ENCODE data around the gene MAP3K10.

Gene MAP3K10

GRCh38 chr19:40205760-40206159 lies 14.5 kb downstream of the MAP3K10 start:
- no peak overlapping the region for H3K4me3 ChIP-seq (ENCODE audit: low read depth, low read length)
- no peak for DNase-seq (ENCODE audit: low read depth, low spot score)
- TF ChIP-seq, protein P1, sequence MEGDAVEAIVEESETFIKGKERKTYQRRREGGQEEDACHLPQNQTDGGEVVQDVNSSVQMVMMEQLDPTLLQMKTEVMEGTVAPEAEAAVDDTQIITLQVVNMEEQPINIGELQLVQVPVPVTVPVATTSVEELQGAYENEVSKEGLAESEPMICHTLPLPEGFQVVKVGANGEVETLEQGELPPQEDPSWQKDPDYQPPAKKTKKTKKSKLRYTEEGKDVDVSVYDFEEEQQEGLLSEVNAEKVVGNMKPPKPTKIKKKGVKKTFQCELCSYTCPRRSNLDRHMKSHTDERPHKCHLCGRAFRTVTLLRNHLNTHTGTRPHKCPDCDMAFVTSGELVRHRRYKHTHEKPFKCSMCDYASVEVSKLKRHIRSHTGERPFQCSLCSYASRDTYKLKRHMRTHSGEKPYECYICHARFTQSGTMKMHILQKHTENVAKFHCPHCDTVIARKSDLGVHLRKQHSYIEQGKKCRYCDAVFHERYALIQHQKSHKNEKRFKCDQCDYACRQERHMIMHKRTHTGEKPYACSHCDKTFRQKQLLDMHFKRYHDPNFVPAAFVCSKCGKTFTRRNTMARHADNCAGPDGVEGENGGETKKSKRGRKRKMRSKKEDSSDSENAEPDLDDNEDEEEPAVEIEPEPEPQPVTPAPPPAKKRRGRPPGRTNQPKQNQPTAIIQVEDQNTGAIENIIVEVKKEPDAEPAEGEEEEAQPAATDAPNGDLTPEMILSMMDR (IDR thresholded peaks at IDR 0.05; ENCODE audit: insufficient read depth, low read length, missing control alignments), result no peak
- CTCF ChIA-PET, result interaction anchor here (1.1 to 1.2 kb wide), 4 partner anchors 10 to 65 kb away, joined by 3 to 4 read pairs (median 3); no protein-coding TSS in a partner anchor
- POLR2A ChIA-PET, result no interaction called here

GRCh38 chr19:40208602-40209001 lies 17.4 kb downstream of the MAP3K10 start:
- H3K4me3 ChIP-seq (ENCODE audit: low read depth, low read length), result no peak overlapping the region
- TF ChIP-seq, protein P1 (IDR thresholded peaks at IDR 0.05; ENCODE audit: insufficient read depth, low read length, missing control alignments), result no peak
- ChIA-PET POLR2A (no interaction called here), CTCF (interaction anchor here (0.9 to 2.5 kb wide), 4 partner anchors 10 to 69 kb away, joined by 4 to 5 read pairs (median 4); no protein-coding TSS in a partner anchor)
- DNase-seq (ENCODE audit: low read depth, low spot score), result no peak

GRCh38 chr19:40210889-40211288 lies 19.7 kb downstream of the MAP3K10 start:
- ChIA-PET POLR2A (no interaction called here), CTCF (interaction anchor here (1.8 kb wide), 1 partner anchor 10 kb away, joined by 10 read pairs; no protein-coding TSS in a partner anchor)
- TF ChIP-seq, protein P1 (IDR thresholded peaks at IDR 0.05; ENCODE audit: insufficient read depth, low read length, missing control alignments), result no peak

GRCh38 chr19:40213251-40213829 lies 22.1 kb downstream of the MAP3K10 start:
- H3K4me3 ChIP-seq (ENCODE audit: low read depth, low read length), result no peak overlapping the region
- DNase-seq (ENCODE audit: low read depth, low spot score), result no peak
- TF ChIP-seq, protein P1 (IDR thresholded peaks at IDR 0.05; ENCODE audit: insufficient read depth, low read length, missing control alignments), result no peak
- CTCF ChIA-PET, result no interaction called here
- POLR2A ChIA-PET, result no interaction called here

More at GRCh38 chr19:40210889-40211288, 19.7 kb downstream of the MAP3K10 start:
- H3K4me3 ChIP-seq (ENCODE audit: low read depth, low read length), result no peak overlapping the region
- no peak for DNase-seq (ENCODE audit: low read depth, low spot score)

- ChIA-PET CTCF (interaction anchor here (1.6 kb wide), 1 partner anchor 74 kb away, joined by 5 read pairs; no protein-coding TSS in a partner anchor), POLR2A (no interaction called here)
- DNase-seq (ENCODE audit: low read depth, low spot score), result no peak
Measured at GRCh38 chr19:40213882-40214570, 22.8 kb downstream of the MAP3K10 start.

DNA sequence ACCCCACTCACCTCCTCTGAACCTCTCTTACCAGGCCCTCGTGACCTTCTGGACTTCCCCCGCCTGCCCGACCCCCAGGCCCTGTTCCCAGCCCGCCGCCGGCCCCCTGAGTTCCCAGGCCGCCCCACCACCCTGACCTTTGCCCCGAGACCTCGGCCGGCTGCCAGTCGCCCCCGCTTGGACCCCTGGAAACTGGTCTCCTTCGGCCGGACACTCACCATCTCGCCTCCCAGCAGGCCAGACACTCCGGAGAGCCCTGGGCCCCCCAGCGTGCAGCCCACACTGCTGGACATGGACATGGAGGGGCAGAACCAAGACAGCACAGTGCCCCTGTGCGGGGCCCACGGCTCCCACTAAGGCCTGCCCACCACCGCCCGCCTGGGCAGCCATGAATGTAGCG lies 23.7 kb downstream of the MAP3K10 start:
- TF ChIP-seq, protein P1 (IDR thresholded peaks at IDR 0.05; ENCODE audit: insufficient read depth, low read length, missing control alignments), result no peak
- no peak for DNase-seq (ENCODE audit: low read depth, low spot score)
- POLR2A ChIA-PET, result no interaction called here
- no peak overlapping the region for H3K4me3 ChIP-seq (ENCODE audit: low read depth, low read length)
- CTCF ChIA-PET, result interaction anchor here (1.6 kb wide), 1 partner anchor 75 kb away, joined by 5 read pairs; no protein-coding TSS in a partner anchor

More at GRCh38 chr19:40213882-40214570, 22.8 kb downstream of the MAP3K10 start:
- TF ChIP-seq, protein P1 (IDR thresholded peaks at IDR 0.05; ENCODE audit: insufficient read depth, low read length, missing control alignments), result no peak
- no peak overlapping the region for H3K4me3 ChIP-seq (ENCODE audit: low read depth, low read length)
